ENCODE data around the gene RLN1. TPM values are rescaled to one million over a fixed set of nuclear protein-coding genes. Genes with fewer than 3 reads are reported as not detected.

The RLN1 gene
- polyA plus RNA-seq, 1 of the 3 experiments (the other 2 are of a cell fraction) = 0.23 TPM

DNA sequence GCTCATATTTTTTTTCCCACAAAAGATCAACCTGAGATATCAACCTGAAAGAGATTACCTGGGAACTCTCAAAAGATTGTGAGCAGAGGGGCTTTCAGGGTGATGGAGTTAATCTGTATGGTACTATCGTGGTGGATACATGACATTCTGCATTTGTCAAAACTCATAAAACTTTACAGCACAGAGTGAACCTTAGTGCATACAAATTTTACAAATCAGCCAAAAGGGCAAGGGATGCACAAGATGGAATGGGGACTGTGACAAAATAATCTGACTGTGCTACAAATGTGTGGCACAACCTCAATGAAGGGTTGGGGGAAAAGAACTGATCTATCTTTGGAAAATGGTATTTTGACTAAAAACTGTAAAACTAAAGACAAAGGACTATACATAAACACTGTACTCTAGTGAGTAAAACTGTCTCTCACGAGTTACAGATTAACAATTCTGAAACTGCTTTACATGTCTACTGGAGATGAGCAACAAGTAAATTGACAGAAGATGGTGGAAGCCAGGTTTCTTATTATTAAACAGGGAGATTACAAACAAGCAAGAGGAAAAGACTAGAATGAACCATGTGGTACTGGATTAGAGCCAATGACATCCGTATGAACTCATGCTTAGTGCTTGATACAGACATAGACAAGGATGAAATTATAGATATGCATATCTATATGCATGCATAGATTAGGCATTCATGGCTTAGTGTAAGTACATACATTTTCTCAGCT, 24.8 kb upstream of the RLN1 start:
- Histone ChIP-seq H3K9me2 (no peaks in the 10 kb centered on the region), H3K79me2 (ENCODE audit: insufficient read depth) (no peaks in the 10 kb centered on the region), H3K4me1 (ENCODE audit: control insufficient read depth in 1 of 2, insufficient read depth in 2 of 2, low read depth in 1 of 2, low read length in 1 of 2) (no peaks in the 10 kb centered on the region; a peak in 1 of 4 replicates), H3K27ac (ENCODE audit: low read depth in 2 of 2, low read length in 1 of 2) (no peak overlapping the region), H3K9me3 (no peaks in the 10 kb centered on the region), H2AFZ (ENCODE audit: low read depth) (no peak overlapping the region), H3K27me3 (ENCODE audit: insufficient read depth) (no peaks in the 10 kb centered on the region), H4K20me1 (ENCODE audit: insufficient read depth) (no peaks in the 10 kb centered on the region), H3F3A (replicated peaks; ENCODE audit: insufficient read depth) (no peaks in the 10 kb centered on the region), H3K4me3 (ENCODE audit: low read depth in 2 of 2, low read length in 1 of 2) (no peak overlapping the region), H3K9ac (no peak overlapping the region), H3K36me3 (replicated peaks in 1 of 2; ENCODE audit: control insufficient read depth in 1 of 2, insufficient read depth in 2 of 2, low read length in 1 of 2) (no peaks in the 10 kb centered on the region), H3K4me2 (no peak overlapping the region)
- WGBS (ENCODE audit: low lambda C conversion rate) = 87% methylated on average over 2 of the region's 3 CpGs
- CTCF ChIA-PET = no interaction called here
- TF ChIP-seq RFX5 (IDR thresholded peaks at IDR 0.05; ENCODE audit: low read length) (no peak), EP300 (IDR thresholded peaks at IDR 0.05; ENCODE audit: borderline replicate concordance in 1 of 2, low read depth in 1 of 2, low read length in 1 of 2) (no peak), NFIC (IDR thresholded peaks at IDR 0.05; ENCODE audit: borderline replicate concordance) (no peak)
- TF ChIP-seq, protein P1, sequence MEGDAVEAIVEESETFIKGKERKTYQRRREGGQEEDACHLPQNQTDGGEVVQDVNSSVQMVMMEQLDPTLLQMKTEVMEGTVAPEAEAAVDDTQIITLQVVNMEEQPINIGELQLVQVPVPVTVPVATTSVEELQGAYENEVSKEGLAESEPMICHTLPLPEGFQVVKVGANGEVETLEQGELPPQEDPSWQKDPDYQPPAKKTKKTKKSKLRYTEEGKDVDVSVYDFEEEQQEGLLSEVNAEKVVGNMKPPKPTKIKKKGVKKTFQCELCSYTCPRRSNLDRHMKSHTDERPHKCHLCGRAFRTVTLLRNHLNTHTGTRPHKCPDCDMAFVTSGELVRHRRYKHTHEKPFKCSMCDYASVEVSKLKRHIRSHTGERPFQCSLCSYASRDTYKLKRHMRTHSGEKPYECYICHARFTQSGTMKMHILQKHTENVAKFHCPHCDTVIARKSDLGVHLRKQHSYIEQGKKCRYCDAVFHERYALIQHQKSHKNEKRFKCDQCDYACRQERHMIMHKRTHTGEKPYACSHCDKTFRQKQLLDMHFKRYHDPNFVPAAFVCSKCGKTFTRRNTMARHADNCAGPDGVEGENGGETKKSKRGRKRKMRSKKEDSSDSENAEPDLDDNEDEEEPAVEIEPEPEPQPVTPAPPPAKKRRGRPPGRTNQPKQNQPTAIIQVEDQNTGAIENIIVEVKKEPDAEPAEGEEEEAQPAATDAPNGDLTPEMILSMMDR (IDR thresholded peaks at IDR 0.05) = no peak
- POLR2A ChIA-PET = no interaction called here
- no peak for DNase-seq

DNA sequence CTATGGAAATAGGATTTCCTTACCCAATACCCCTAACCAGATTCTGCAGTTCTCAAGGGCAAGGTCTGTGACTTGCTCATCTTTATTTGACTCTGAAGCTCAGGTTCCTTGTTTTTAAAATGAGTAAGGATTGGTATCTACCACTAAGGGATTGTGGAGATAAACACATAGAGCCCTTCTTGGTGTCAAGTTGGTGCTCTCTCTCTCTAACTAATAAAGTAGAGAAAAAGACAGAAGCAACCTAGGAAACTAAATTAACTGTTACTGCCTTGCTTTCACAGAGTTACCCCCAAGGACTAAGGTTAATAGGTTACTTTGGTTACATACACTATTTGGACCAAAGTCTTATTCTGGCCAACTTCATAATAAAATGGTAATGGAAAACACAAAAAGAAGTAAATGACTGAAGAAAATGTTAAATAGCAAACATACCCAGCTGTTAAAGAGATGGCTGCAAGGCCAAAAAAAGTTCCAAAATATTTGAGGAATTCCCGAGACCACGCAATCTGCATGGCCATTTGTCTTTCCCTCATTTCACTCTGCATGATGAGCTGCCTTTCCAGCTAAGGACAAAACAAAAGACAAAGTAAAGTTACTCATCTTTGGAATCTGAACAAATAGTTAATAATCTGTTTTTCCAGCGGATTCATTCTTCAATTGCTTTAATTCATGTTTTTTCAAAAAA, 21.8 kb upstream of the RLN1 start:
- H3K4me2 ChIP-seq = no peak overlapping the region
- H3K9me3 ChIP-seq = no peaks in the 10 kb centered on the region
- H4K20me1 ChIP-seq (ENCODE audit: insufficient read depth) = no peaks in the 10 kb centered on the region
- ChIA-PET POLR2A (no interaction called here), CTCF (no interaction called here)
- no peak overlapping the region for H3K9ac ChIP-seq
- no peak overlapping the region for H2AFZ ChIP-seq (ENCODE audit: low read depth)
- 94% methylated on average over 3 of the region's 3 CpGs for WGBS (ENCODE audit: low lambda C conversion rate)
- H3K27me3 ChIP-seq (ENCODE audit: insufficient read depth) = no peaks in the 10 kb centered on the region
- H3K4me1 ChIP-seq (ENCODE audit: control insufficient read depth in 1 of 2, insufficient read depth in 2 of 2, low read depth in 1 of 2, low read length in 1 of 2) = no peaks in the 10 kb centered on the region; a peak in 1 of 4 replicates
- H3K27ac ChIP-seq (ENCODE audit: low read depth in 2 of 2, low read length in 1 of 2) = no peak overlapping the region
- no peaks in the 10 kb centered on the region for H3F3A ChIP-seq (replicated peaks; ENCODE audit: insufficient read depth)
- H3K9me2 ChIP-seq = no peaks in the 10 kb centered on the region
- no peaks in the 10 kb centered on the region for H3K79me2 ChIP-seq (ENCODE audit: insufficient read depth)
- H3K4me3 ChIP-seq (ENCODE audit: low read depth in 2 of 2, low read length in 1 of 2) = no peak overlapping the region
- H3K36me3 ChIP-seq (replicated peaks in 1 of 2; ENCODE audit: control insufficient read depth in 1 of 2, insufficient read depth in 2 of 2, low read length in 1 of 2) = peaks cover 0 to 10% of the 10 kb centered on the region in 2 experiments
- no peak for DNase-seq
- TF ChIP-seq FOXM1 (IDR thresholded peaks at IDR 0.05; ENCODE audit: low read depth) (no peak), EP300 (IDR thresholded peaks at IDR 0.05; ENCODE audit: borderline replicate concordance in 1 of 2, low read depth in 1 of 2, low read length in 1 of 2) (no peak), PBX3 (IDR thresholded peaks at IDR 0.05) (no peak), NRF1 (IDR thresholded peaks at IDR 0.05; ENCODE audit: low read depth, low read length) (no peak), EZH2phosphoT487 (IDR thresholded peaks at IDR 0.05; ENCODE audit: borderline replicate concordance, low read depth) (no peak), ELF1 (IDR thresholded peaks at IDR 0.05) (no peak), TAF1 (IDR thresholded peaks at IDR 0.05; ENCODE audit: borderline replicate concordance, low read depth, low read length) (no peak), JUND (IDR thresholded peaks at IDR 0.05) (no peak)
- TF ChIP-seq, protein P2, sequence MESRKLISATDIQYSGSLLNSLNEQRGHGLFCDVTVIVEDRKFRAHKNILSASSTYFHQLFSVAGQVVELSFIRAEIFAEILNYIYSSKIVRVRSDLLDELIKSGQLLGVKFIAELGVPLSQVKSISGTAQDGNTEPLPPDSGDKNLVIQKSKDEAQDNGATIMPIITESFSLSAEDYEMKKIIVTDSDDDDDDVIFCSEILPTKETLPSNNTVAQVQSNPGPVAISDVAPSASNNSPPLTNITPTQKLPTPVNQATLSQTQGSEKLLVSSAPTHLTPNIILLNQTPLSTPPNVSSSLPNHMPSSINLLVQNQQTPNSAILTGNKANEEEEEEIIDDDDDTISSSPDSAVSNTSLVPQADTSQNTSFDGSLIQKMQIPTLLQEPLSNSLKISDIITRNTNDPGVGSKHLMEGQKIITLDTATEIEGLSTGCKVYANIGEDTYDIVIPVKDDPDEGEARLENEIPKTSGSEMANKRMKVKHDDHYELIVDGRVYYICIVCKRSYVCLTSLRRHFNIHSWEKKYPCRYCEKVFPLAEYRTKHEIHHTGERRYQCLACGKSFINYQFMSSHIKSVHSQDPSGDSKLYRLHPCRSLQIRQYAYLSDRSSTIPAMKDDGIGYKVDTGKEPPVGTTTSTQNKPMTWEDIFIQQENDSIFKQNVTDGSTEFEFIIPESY (IDR thresholded peaks at IDR 0.05; ENCODE audit: borderline replicate concordance, low read depth) = no peak
- TF ChIP-seq, protein P3, sequence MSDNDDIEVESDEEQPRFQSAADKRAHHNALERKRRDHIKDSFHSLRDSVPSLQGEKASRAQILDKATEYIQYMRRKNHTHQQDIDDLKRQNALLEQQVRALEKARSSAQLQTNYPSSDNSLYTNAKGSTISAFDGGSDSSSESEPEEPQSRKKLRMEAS (IDR thresholded peaks at IDR 0.05; ENCODE audit: low read depth) = no peak
